ENCODE data around the gene NEMF.
"Not testable (repeated sequence)": the region's sequence is repeated elsewhere in the genome, so short reads cannot be mapped to it uniquely, and the experiment has no call there.

The NEMF gene

DNA sequence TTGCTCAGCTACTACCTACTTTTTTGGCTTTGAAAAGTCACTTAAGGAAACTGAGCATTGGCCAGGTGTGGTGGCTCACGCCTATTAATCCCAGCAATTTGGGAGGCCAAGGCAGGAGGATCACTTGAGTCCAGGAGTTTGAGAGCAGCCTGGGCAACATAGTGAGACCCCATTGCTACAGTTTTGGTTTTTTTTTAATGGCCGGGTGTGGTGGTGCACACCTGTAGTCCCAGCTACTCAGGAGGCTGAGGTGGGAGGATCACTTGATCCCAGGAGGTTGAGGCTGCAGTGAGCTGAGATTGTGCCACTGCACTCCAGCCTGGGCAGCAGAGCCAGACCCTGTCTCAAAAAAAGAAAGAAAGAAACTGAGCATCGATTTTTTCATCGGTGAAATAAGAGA is 116.9 kb downstream of the NEMF start:
- DNase-seq, result not testable (repeated sequence)

DNA sequence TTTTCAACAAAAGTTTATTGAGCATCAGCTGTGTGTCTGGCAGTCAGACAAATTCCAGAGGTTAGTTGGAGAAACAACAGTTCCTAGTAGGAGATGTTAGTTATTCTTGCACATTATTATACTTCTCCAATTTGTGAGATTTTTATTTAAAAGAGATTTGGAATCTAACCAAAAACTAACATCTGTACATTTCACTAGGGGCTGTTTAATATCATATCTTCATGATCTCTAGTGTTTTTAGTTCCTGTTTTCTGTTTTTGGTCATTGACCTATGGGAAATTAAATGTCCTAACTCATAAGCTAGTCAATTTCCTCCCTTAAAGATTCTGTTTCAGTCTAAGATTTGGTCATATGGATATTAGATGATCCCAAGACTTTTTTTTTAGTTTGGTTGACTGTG is 118.8 kb downstream of the NEMF start:
- no peak for DNase-seq

DNA sequence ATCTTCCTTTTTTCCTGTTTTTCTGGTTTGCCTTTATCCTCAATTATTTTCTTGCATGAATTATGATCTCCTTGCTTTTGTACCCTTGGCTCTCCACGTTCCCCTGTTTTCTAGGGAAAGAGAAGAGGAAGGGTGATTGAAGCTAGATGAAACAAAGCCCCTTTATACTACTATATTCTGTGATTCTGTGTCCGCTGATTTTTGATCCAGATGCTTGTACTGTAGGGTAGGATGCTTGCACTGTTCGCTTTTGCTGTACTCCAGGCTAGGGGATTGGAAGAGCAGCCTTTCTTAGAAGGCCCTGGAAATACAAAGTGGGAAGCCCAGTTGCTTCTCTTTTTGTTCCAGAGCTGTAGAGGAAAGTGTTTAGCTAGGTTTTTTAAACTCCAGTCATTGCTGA is 119.7 kb downstream of the NEMF start:
- DNase-seq, result no peak

All from islet precursor cell (in vitro differentiated cells).